IMR-90 (cell line): ENCODE results near the gene MYH10. TPM values are rescaled to one million over a fixed set of nuclear protein-coding genes. Genes with fewer than 3 reads are reported as not detected.

Experiments
- ATAC-seq: fragments of 200-7000 bp; cut with Tn5 transposase; 2 replicates; pipeline ENCODE4 v1.9.1; 2020; ENCODE audit warnings: low read depth, mild to moderate bottlenecking, moderate library complexity
- BruUV-seq: library from RNA; stranded (reverse); fragments of 400-500 nt; replicated peaks from 2 replicates; lab custom pipeline; 2021; lab: Mats Ljungman, UMichigan
- CTCF ChIA-PET: fragments of 300-600 bp; formaldehyde crosslinking; extraction: SDS; loops from one replicate; lab custom pipeline; 2021; ENCODE audit warnings: antibody characterized with exemption; lab: Yijun Ruan, JAX
- POLR2A ChIA-PET: fragments of 300-600 bp; sonication (Branson Sonifier 250); formaldehyde crosslinking; loops from one replicate; lab custom pipeline; 2022; ENCODE audit warnings: antibody characterized with exemption; ENCODE audit not compliant: unreplicated experiment; lab: Charles Lee
- DNase-seq: peaks from one replicate; pipeline ENCODE4 v3.0.0; 2013
- H2AFZ ChIP-seq: replicated peaks from 2 replicates; pipeline ENCODE3; 2013; ENCODE audit warnings: low read length, mild to moderate bottlenecking; ENCODE audit not compliant: poor library complexity
- H2AK5ac ChIP-seq: 2 replicates; pipeline ENCODE4 v1.6.1; 2013; ENCODE audit warnings: low read depth, low read length, inconsistent platforms
- H2AK9ac ChIP-seq: replicated peaks from 2 replicates; pipeline ENCODE3; 2013; ENCODE audit warnings: mild to moderate bottlenecking, low read depth, low read length, moderate library complexity; ENCODE audit not compliant: poor library complexity
- H2BK120ac ChIP-seq: 2 replicates; pipeline ENCODE4 v1.6.1; 2013; ENCODE audit warnings: low read depth, low read length, inconsistent platforms
- H2BK15ac ChIP-seq: 3 replicates; pipeline ENCODE4 v1.6.1; 2013; ENCODE audit warnings: low read depth, low read length, inconsistent platforms
- H2BK20ac ChIP-seq: 2 replicates; pipeline ENCODE4 v1.6.1; 2013; ENCODE audit warnings: low read depth, mild to moderate bottlenecking, inconsistent platforms, low read length, moderate library complexity
- H2BK5ac ChIP-seq: 2 replicates; pipeline ENCODE4 v1.6.1; 2013; ENCODE audit warnings: mild to moderate bottlenecking, low read depth, low read length, inconsistent platforms; ENCODE audit not compliant: poor library complexity, severe bottlenecking
- H3K14ac ChIP-seq: replicated peaks from 2 replicates; pipeline ENCODE4 v1.6.1; 2013; ENCODE audit warnings: low read depth, low read length, inconsistent platforms
- H3K18ac ChIP-seq: 2 replicates; pipeline ENCODE4 v1.6.1; 2013; ENCODE audit warnings: low read depth, low read length, control low read depth
- H3K23ac ChIP-seq: 2 replicates; pipeline ENCODE4 v1.6.1; 2013; ENCODE audit warnings: low read depth, low read length, inconsistent platforms
- H3K27ac ChIP-seq: 2 replicates; pipeline ENCODE4 v1.5.1; 2013; ENCODE audit warnings: mild to moderate bottlenecking, control low read depth, low read length; ENCODE audit not compliant: insufficient read depth
- H3K27me3 ChIP-seq: 2 replicates; pipeline ENCODE4 v1.6.1; 2013; ENCODE audit warnings: low read length; ENCODE audit not compliant: control insufficient read depth, insufficient read depth
- H3K36me3 ChIP-seq: 2 replicates; pipeline ENCODE4 v1.6.1; 2013; ENCODE audit warnings: low read length, mixed read lengths; ENCODE audit not compliant: control insufficient read depth, insufficient read depth
- H3K4ac ChIP-seq: 2 replicates; pipeline ENCODE4 v1.6.1; 2013; ENCODE audit warnings: low read depth, low read length, inconsistent platforms
- H3K4me1 ChIP-seq: 2 replicates; pipeline ENCODE4 v1.6.1; 2013; ENCODE audit warnings: low read length, mixed read lengths; ENCODE audit not compliant: control insufficient read depth, insufficient read depth
- H3K4me2 ChIP-seq: 2 replicates; pipeline ENCODE4 v1.6.1; 2013; ENCODE audit warnings: low read depth, mild to moderate bottlenecking, control low read depth, low read length, moderate library complexity
- H3K4me3 ChIP-seq: 2 replicates; pipeline ENCODE4 v1.5.1; 2013; ENCODE audit warnings: low read depth, mild to moderate bottlenecking, control low read depth, low read length, moderate library complexity; ENCODE audit not compliant: insufficient read depth
- H3K56ac ChIP-seq: 2 replicates; pipeline ENCODE4 v1.6.1; 2013; ENCODE audit warnings: low read length, inconsistent platforms; ENCODE audit not compliant: insufficient read depth; ENCODE audit errors: extremely low read depth
- H3K79me1 ChIP-seq, 2 experiments: 2 replicates each; pipeline ENCODE4 v1.6.1; 2013; ENCODE audit warnings: low read length in 2 of 2, inconsistent platforms in 1 of 2, low read depth in 1 of 2
- H3K9ac ChIP-seq: 2 replicates; pipeline ENCODE4 v1.6.1; 2013; ENCODE audit warnings: low read depth, low read length, control low read depth
- H3K9me1 ChIP-seq: 2 replicates; pipeline ENCODE4 v1.6.1; 2013; ENCODE audit warnings: low read length, inconsistent platforms; ENCODE audit not compliant: insufficient read depth
- H3K9me3 ChIP-seq: 2 replicates; pipeline ENCODE4 v1.6.1; 2013; ENCODE audit warnings: low read length; ENCODE audit not compliant: control insufficient read depth, insufficient read depth
- H4K20me1 ChIP-seq: 2 replicates; pipeline ENCODE4 v1.6.1; 2013; ENCODE audit warnings: low read length, inconsistent platforms; ENCODE audit not compliant: insufficient read depth
- H4K5ac ChIP-seq: 2 replicates; pipeline ENCODE4 v1.6.1; 2013; ENCODE audit warnings: mild to moderate bottlenecking, low read depth, low read length, control low read depth
- H4K8ac ChIP-seq, 2 experiments: 2 replicates each; pipeline ENCODE4 v1.6.1; 2013; ENCODE audit warnings: low read depth in 2 of 2, low read length in 2 of 2, control low read depth in 1 of 2, inconsistent platforms in 1 of 2
- H4K91ac ChIP-seq: 2 replicates; pipeline ENCODE4 v1.6.1; 2013; ENCODE audit warnings: low read depth, low read length, inconsistent platforms; ENCODE audit not compliant: insufficient read depth
- BHLHE40 ChIP-seq: fragments of 150-350 bp; IDR thresholded peaks from 2 replicates; pipeline ENCODE4 v1.6.1; 2016; ENCODE audit warnings: mild to moderate bottlenecking, low read depth, low read length
- CHD1 ChIP-seq: IDR thresholded peaks from 2 replicates; pipeline ENCODE4 v1.6.1; 2012; ENCODE audit warnings: low read depth, low read length, improper control_type of control experiment
- CTCF ChIP-seq: conservative IDR thresholded peaks from 2 replicates; pipeline ENCODE4 v1.5.1; 2012; ENCODE audit warnings: mild to moderate bottlenecking, low read depth, low read length, improper control_type of control experiment
- FOS ChIP-seq: fragments of 150-350 bp; IDR thresholded peaks from 2 replicates; pipeline ENCODE4 v1.6.1; 2016; ENCODE audit warnings: low read depth, low read length
- MAFK ChIP-seq: IDR thresholded peaks from 2 replicates; pipeline ENCODE4 v1.6.1; 2012; ENCODE audit warnings: low read depth, low read length, improper control_type of control experiment
- MAZ ChIP-seq: IDR thresholded peaks from 2 replicates; pipeline ENCODE4 v1.6.1; 2012; ENCODE audit warnings: low read depth, mild to moderate bottlenecking, low read length, improper control_type of control experiment, moderate library complexity, borderline replicate concordance
- MXI1 ChIP-seq: IDR thresholded peaks from 2 replicates; pipeline ENCODE4 v1.6.1; 2012; ENCODE audit warnings: low read depth, mild to moderate bottlenecking, low read length, moderate library complexity, borderline replicate concordance
- NFE2L2 ChIP-seq: fragments of 150-350 bp; IDR thresholded peaks from 2 replicates; pipeline ENCODE4 v1.6.1; 2016; ENCODE audit warnings: low read depth, mild to moderate bottlenecking, low read length
- POLR2A ChIP-seq: IDR thresholded peaks from 2 replicates; pipeline ENCODE4 v1.6.1; 2012; ENCODE audit warnings: mild to moderate bottlenecking, low read depth, low read length
- RAD21 ChIP-seq: IDR thresholded peaks from 2 replicates; pipeline ENCODE4 v1.6.1; 2012; ENCODE audit warnings: low read length, improper control_type of control experiment
- RCOR1 ChIP-seq: IDR thresholded peaks from 2 replicates; pipeline ENCODE4 v1.6.1; 2012; ENCODE audit warnings: mild to moderate bottlenecking, low read length, improper control_type of control experiment; ENCODE audit not compliant: insufficient replicate concordance
- RFX5 ChIP-seq: IDR thresholded peaks from 2 replicates; pipeline ENCODE4 v1.8.0; 2012; ENCODE audit warnings: low read depth, mild to moderate bottlenecking, low read length, moderate library complexity
- SMC3 ChIP-seq: fragments of 150-350 bp; IDR thresholded peaks from 2 replicates; pipeline ENCODE4 v1.6.1; 2016; ENCODE audit warnings: low read depth, mild to moderate bottlenecking, antibody characterized with exemption, low read length, moderate library complexity
- WGBS, 2 experiments: methylation state at CpG; one replicate each; pipeline versions ENCODE4 v1.1.5 to v1.1.7; 2013; ENCODE audit warnings: missing lambda C conversion rate in 2 of 2; ENCODE audit not compliant: insufficient read length in 1 of 2; ENCODE audit errors: extremely low coverage in 2 of 2; 5-methylcytosine and 5-hydroxymethylcytosine counted together
- dilution Hi-C: fragments of 300-500 bp; cut with HindIII; formaldehyde crosslinking; loops from one replicate; pipeline ENCODE4 v1.14.3; 2018; ENCODE audit warnings: low sequenced_read_pairs; ENCODE audit not compliant: unreplicated experiment
- in situ Hi-C: fragments of 300-500 bp; cut with MboI; formaldehyde crosslinking; loops from 3 replicates; pipeline ENCODE4 v1.14.3; 2019; ENCODE audit warnings: low sequenced_read_pairs, inconsistent platforms, mixed read lengths
- intact Hi-C: fragments of 100-400 bp; cut with micrococcal nuclease; formaldehyde crosslinking; loops from 2 replicates; pipeline ENCODE4 v1.10.0; 2022
- polyA plus RNA-seq, 3 experiments: library from polyadenylated mRNA; depleted of rRNA; stranded (reverse); fragments of >200 nt; gene quantifications; 2 replicates each; pipeline ENCODE4 v1.2.3, GENCODE V29; 2012; ENCODE audit warnings: low replicate concordance in 1 of 3
- total RNA-seq: library from RNA; depleted of rRNA; stranded (reverse); fragments of >200 nt; gene quantifications from 2 replicates; pipeline ENCODE4 v1.2.3, GENCODE V29; 2012
- TF ChIP-seq, protein P1 (sequence below): fragments of 150-350 bp; IDR thresholded peaks from 2 replicates; pipeline ENCODE4 v1.6.1; 2017; ENCODE audit warnings: mild to moderate bottlenecking, antibody characterized with exemption, low read length, low read depth
- TF ChIP-seq, protein P2 (sequence below): fragments of 150-350 bp; IDR thresholded peaks from 2 replicates; pipeline ENCODE4 v1.6.1; 2016; ENCODE audit warnings: low read depth, mild to moderate bottlenecking, low read length, moderate library complexity, borderline replicate concordance

MYH10 gene
- total and polyA plus RNA-seq, 2 of the 4 experiments (the other 2 are of a cell fraction): 71.2 to 95.2 TPM

DNA sequence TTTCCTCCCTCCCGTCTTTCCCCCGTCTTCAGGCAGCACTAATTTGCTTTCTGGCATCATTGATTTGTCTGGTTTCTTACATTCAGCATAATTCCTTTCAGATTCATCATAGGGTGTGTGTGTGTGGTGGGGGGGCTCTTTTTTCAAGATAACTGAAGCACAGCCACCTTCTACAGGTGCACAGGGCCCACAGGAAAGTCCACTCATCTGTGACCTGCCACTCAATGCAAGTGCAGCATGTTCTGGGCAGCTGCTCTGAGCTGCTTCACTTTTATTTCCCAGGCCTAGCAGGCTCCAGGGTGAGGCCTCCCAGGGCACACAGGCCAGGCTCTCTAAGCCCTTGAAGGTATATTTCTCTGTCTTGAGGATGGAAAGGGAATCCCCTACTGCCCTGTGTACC, 35.2 kb upstream of the MYH10 start:
- no peak for ATAC-seq

More for the DNA sequence above, 35.2 kb upstream of the MYH10 start:
- H2BK20ac ChIP-seq: no peak overlapping the region
- no peak overlapping the region for H3K14ac ChIP-seq
- no peak overlapping the region for H3K27ac ChIP-seq
- H3K4me2 ChIP-seq: no peak overlapping the region
- no peak overlapping the region for H2BK15ac ChIP-seq
- no peak overlapping the region for H3K9ac ChIP-seq
- H4K5ac ChIP-seq: no peak overlapping the region
- intact Hi-C loops: no loop called here
- no peaks in the 10 kb centered on the region for H3K36me3 ChIP-seq
- no peak overlapping the region for H2BK5ac ChIP-seq
- CTCF ChIA-PET: interaction anchor here (0.6 kb wide), 2 partner anchors 25 to 73 kb away, joined by 3 read pairs; no protein-coding TSS in a partner anchor
- POLR2A ChIA-PET: no interaction called here
- no peak for DNase-seq
- H3K27me3 ChIP-seq: peaks cover 5% of the 10 kb centered on the region
- no peak overlapping the region for H2BK120ac ChIP-seq
- H4K20me1 ChIP-seq: no peaks in the 10 kb centered on the region
- H2AK9ac ChIP-seq: no peak overlapping the region
- no peak overlapping the region for H2AFZ ChIP-seq
- H3K18ac ChIP-seq: no peak overlapping the region
- no peak overlapping the region for H4K8ac ChIP-seq
- no peak overlapping the region for H3K4me3 ChIP-seq
- H3K23ac ChIP-seq: no peak overlapping the region
- dilution Hi-C loops: no loop called here
- BruUV-seq: no TSS peak
- in situ Hi-C loops: no loop called here
- no peak overlapping the region for H3K56ac ChIP-seq
- no peaks in the 10 kb centered on the region for H3K79me1 ChIP-seq
- H2AK5ac ChIP-seq: no peak overlapping the region
- H3K4me1 ChIP-seq: no peaks in the 10 kb centered on the region
- H3K9me3 ChIP-seq: no peaks in the 10 kb centered on the region
- TF ChIP-seq, protein P1, sequence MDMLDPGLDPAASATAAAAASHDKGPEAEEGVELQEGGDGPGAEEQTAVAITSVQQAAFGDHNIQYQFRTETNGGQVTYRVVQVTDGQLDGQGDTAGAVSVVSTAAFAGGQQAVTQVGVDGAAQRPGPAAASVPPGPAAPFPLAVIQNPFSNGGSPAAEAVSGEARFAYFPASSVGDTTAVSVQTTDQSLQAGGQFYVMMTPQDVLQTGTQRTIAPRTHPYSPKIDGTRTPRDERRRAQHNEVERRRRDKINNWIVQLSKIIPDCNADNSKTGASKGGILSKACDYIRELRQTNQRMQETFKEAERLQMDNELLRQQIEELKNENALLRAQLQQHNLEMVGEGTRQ: no peak
- TF ChIP-seq RAD21 (no peak), BHLHE40 (no peak), MXI1 (no peak), NFE2L2 (no peak), MAZ (no peak), RFX5 (no peak), CTCF (no peak), SMC3 (no peak), RCOR1 (no peak), MAFK (no peak), CHD1 (no peak), POLR2A (no peak), FOS (no peak)
- TF ChIP-seq, protein P2, sequence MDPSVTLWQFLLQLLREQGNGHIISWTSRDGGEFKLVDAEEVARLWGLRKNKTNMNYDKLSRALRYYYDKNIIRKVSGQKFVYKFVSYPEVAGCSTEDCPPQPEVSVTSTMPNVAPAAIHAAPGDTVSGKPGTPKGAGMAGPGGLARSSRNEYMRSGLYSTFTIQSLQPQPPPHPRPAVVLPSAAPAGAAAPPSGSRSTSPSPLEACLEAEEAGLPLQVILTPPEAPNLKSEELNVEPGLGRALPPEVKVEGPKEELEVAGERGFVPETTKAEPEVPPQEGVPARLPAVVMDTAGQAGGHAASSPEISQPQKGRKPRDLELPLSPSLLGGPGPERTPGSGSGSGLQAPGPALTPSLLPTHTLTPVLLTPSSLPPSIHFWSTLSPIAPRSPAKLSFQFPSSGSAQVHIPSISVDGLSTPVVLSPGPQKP: no peak
- no CpG with 5 or more reads among the region's 2 CpGs for WGBS, 2 experiments
- no peaks in the 10 kb centered on the region for H3K9me1 ChIP-seq
- H3K4ac ChIP-seq: no peak overlapping the region
- no peak overlapping the region for H4K91ac ChIP-seq
